ENCODE results near the gene APOD.
"Not testable (repeated sequence)": the region's sequence is repeated elsewhere in the genome, so short reads cannot be mapped to it uniquely, and the experiment has no call there.

APOD gene

GRCh38 chr3:195589796-195590195 is 6.1 kb upstream of the APOD start:
- H3K4me1 ChIP-seq (ENCODE audit: insufficient read depth, low read length); H3K36me3 ChIP-seq (ENCODE audit: insufficient read depth, low read length); H3K9me3 ChIP-seq (ENCODE audit: low read length); H3K4me3 ChIP-seq (ENCODE audit: low read length); H3K27me3 ChIP-seq (ENCODE audit: insufficient read depth, low read length); H2AFZ ChIP-seq (ENCODE audit: low read depth, low read length): not testable (repeated sequence)

DNA sequence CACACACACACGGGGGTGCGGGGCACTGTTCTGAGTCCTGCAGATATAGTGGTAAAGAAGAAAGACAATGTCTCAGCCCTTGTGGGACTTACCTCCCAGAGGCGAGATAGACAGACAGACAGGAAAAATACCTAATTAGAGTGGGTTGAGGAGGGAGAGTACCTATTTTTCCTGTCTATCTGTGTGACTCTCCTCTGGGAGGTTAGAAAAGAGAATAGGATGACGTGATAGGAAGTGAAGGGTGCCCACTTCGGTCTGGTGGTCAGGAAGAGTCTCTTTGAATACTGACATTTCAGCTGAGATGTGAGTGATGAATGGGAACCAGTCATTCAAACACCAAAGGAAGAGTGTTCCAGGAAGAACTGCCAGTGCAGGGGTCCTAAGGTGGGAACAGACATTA is 4.1 kb upstream of the APOD start:
- H2AFZ ChIP-seq (ENCODE audit: low read depth, low read length) = no peak overlapping the region

GRCh38 chr3:195587406-195587805 is 3.7 kb upstream of the APOD start:
- H3K36me3 ChIP-seq (ENCODE audit: insufficient read depth, low read length) = no peaks in the 10 kb centered on the region
- no peaks in the 10 kb centered on the region for H3K9me3 ChIP-seq (ENCODE audit: low read length)
- no peaks in the 10 kb centered on the region for H3K4me1 ChIP-seq (ENCODE audit: insufficient read depth, low read length)
- no peak overlapping the region for H2AFZ ChIP-seq (ENCODE audit: low read depth, low read length)
- H3K27me3 ChIP-seq (ENCODE audit: insufficient read depth, low read length) = no peaks in the 10 kb centered on the region
- no peak overlapping the region for H3K4me3 ChIP-seq (ENCODE audit: low read length)

More for the DNA sequence above, 4.1 kb upstream of the APOD start:
- H3K9me3 ChIP-seq (ENCODE audit: low read length) = no peaks in the 10 kb centered on the region
- H3K36me3 ChIP-seq (ENCODE audit: insufficient read depth, low read length) = no peaks in the 10 kb centered on the region
- no peaks in the 10 kb centered on the region for H3K4me1 ChIP-seq (ENCODE audit: insufficient read depth, low read length)
- no peak overlapping the region for H3K4me3 ChIP-seq (ENCODE audit: low read length)
- H3K27me3 ChIP-seq (ENCODE audit: insufficient read depth, low read length) = no peaks in the 10 kb centered on the region

- no peaks in the 10 kb centered on the region for H3K27me3 ChIP-seq (ENCODE audit: insufficient read depth, low read length)
- no peaks in the 10 kb centered on the region for H3K9me3 ChIP-seq (ENCODE audit: low read length)
- peaks cover 3% of the 10 kb centered on the region for H3K4me1 ChIP-seq (ENCODE audit: insufficient read depth, low read length)
- no peak overlapping the region for H2AFZ ChIP-seq (ENCODE audit: low read depth, low read length)
- H3K4me3 ChIP-seq (ENCODE audit: low read length) = no peak overlapping the region
- no peaks in the 10 kb centered on the region for H3K36me3 ChIP-seq (ENCODE audit: insufficient read depth, low read length)
These were observed 767 bp upstream of the APOD start for GRCh38 chr3:195584543-195584870.

- no peak overlapping the region for H2AFZ ChIP-seq (ENCODE audit: low read depth, low read length)
- H3K4me3 ChIP-seq (ENCODE audit: low read length) = no peak overlapping the region
These were observed 793 bp downstream of the APOD start for GRCh38 chr3:195582947-195583346.

DNA sequence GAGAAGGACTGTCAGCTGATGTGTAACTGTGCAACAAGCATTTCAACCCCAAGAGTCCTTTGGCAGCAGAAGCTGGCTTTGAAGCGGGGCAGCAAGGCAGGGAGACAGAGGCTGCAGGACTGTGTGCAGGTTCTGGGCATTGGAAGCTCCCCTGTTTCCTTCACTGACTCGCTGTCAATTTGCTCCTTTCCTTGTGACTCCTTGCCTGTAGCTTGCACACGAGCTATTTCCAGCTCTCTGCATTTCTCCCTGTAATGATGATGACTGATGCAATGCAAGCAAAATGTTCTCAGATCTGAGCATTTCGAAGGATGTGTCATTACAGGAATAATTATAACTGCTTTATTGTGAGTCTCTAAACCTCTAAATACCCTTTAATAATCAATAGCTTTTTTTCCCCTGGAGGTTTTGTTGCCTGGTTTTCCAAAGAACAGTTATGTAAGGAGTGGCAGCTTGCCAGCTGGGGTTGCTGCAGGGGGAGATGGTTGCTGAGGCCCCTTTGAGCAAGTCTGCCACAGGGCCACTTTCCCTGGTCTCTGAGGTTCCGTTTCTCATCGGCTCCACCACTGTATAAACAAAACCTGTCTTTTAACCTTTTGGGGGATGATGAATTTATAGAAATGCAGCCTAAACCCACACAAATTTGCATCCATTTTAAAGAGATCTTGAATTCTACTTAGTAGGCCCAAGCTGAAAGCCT is 2.8 kb downstream of the APOD start:
- Histone ChIP-seq H3K4me1 (ENCODE audit: insufficient read depth, low read length) (peaks cover 3% of the 10 kb centered on the region), H3K36me3 (ENCODE audit: insufficient read depth, low read length) (no peaks in the 10 kb centered on the region), H3K27me3 (ENCODE audit: insufficient read depth, low read length) (no peaks in the 10 kb centered on the region), H3K9me3 (ENCODE audit: low read length) (no peaks in the 10 kb centered on the region), H3K4me3 (ENCODE audit: low read length) (no peak overlapping the region), H2AFZ (ENCODE audit: low read depth, low read length) (no peak overlapping the region)

More at GRCh38 chr3:195582947-195583346, 793 bp downstream of the APOD start:
- H3K27me3 ChIP-seq (ENCODE audit: insufficient read depth, low read length) = no peaks in the 10 kb centered on the region
- no peaks in the 10 kb centered on the region for H3K9me3 ChIP-seq (ENCODE audit: low read length)
- no peaks in the 10 kb centered on the region for H3K36me3 ChIP-seq (ENCODE audit: insufficient read depth, low read length)
- peaks cover 3% of the 10 kb centered on the region for H3K4me1 ChIP-seq (ENCODE audit: insufficient read depth, low read length)

GRCh38 chr3:195579281-195579680 is 4.5 kb downstream of the APOD start:
- H3K4me3 ChIP-seq (ENCODE audit: low read length) = no peak overlapping the region
- H2AFZ ChIP-seq (ENCODE audit: low read depth, low read length) = no peak overlapping the region
- peaks cover 3% of the 10 kb centered on the region for H3K4me1 ChIP-seq (ENCODE audit: insufficient read depth, low read length)
- H3K36me3 ChIP-seq (ENCODE audit: insufficient read depth, low read length) = no peaks in the 10 kb centered on the region
- no peaks in the 10 kb centered on the region for H3K9me3 ChIP-seq (ENCODE audit: low read length)
- H3K27me3 ChIP-seq (ENCODE audit: insufficient read depth, low read length) = peaks cover under 1% of the 10 kb centered on the region

DNA sequence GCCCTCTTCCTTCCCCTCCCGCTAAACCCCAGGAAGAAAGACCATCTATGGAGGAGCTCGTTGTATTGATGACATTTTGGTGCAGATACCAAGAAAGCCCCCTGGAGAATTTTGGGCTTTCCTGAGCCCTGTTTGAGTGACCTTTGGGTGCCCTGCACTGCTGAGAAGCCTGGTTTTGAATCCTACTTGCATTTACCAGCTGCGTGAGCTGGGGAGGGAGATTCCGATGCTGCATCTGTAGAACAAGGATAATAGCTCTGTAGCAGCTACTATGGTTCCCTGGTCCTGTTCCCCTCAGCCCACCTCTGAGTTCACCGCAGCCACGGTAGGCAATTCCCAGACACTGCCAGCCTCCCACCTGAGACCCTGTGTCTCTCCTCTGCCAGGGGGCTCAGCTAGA is 5.2 kb downstream of the APOD start:
- peaks cover 3% of the 10 kb centered on the region for H3K27me3 ChIP-seq (ENCODE audit: insufficient read depth, low read length)
- no peak overlapping the region for H2AFZ ChIP-seq (ENCODE audit: low read depth, low read length)
- peaks cover 3% of the 10 kb centered on the region for H3K4me1 ChIP-seq (ENCODE audit: insufficient read depth, low read length)
- no peaks in the 10 kb centered on the region for H3K36me3 ChIP-seq (ENCODE audit: insufficient read depth, low read length)
- H3K9me3 ChIP-seq (ENCODE audit: low read length) = no peaks in the 10 kb centered on the region
- H3K4me3 ChIP-seq (ENCODE audit: low read length) = no peak overlapping the region

GRCh38 chr3:195577645-195578177 is 6.0 kb downstream of the APOD start:
- Histone ChIP-seq H2AFZ (ENCODE audit: low read depth, low read length) (no peak overlapping the region), H3K27me3 (ENCODE audit: insufficient read depth, low read length) (peaks cover 3% of the 10 kb centered on the region), H3K9me3 (ENCODE audit: low read length) (no peaks in the 10 kb centered on the region), H3K4me1 (ENCODE audit: insufficient read depth, low read length) (peaks cover 3% of the 10 kb centered on the region), H3K4me3 (ENCODE audit: low read length) (no peak overlapping the region), H3K36me3 (ENCODE audit: insufficient read depth, low read length) (no peaks in the 10 kb centered on the region)

DNA sequence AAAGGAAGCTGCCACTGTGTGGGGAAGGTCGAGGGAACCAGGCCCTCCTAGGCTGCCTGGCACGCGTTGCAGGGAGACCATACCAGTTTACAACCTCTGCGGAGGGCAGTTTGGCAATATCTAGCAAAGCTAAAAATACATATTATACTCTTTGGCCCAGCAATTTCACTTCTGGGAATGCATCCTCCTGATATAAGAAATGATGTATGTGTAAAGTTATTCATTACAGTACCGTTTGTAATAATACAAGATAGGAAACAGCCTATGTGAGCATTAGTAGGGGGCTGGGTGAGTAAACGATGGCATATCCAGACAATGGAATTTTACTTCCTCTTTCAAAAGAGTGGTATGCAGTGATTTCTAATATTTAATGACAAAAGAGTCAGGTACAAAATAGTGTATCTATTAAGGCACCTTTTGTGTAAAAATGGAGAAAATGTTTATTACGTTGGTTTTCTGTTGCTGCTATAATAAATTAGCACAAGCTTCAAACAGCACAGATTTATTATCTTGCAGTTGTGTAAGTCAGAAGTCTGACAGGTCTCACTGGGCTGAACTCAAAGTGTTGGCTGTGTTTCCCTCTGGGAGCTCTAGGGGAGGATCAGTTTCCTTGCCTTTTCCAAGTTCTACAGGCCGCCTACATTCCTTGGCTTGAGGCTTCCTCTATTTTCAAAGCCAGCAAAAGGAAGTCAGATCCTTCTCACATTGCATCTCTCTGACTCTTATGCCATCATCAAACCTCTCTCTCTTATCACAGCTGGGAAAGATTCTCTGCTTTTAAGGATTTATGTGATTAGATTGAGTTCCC is 9.0 kb downstream of the APOD start:
- H3K36me3 ChIP-seq (ENCODE audit: insufficient read depth, low read length) = no peaks in the 10 kb centered on the region
- no peaks in the 10 kb centered on the region for H3K9me3 ChIP-seq (ENCODE audit: low read length)
- peaks cover 5% of the 10 kb centered on the region for H3K27me3 ChIP-seq (ENCODE audit: insufficient read depth, low read length)
- no peak overlapping the region for H2AFZ ChIP-seq (ENCODE audit: low read depth, low read length)
- H3K4me1 ChIP-seq (ENCODE audit: insufficient read depth, low read length) = no peaks in the 10 kb centered on the region
- no peak overlapping the region for H3K4me3 ChIP-seq (ENCODE audit: low read length)

DNA sequence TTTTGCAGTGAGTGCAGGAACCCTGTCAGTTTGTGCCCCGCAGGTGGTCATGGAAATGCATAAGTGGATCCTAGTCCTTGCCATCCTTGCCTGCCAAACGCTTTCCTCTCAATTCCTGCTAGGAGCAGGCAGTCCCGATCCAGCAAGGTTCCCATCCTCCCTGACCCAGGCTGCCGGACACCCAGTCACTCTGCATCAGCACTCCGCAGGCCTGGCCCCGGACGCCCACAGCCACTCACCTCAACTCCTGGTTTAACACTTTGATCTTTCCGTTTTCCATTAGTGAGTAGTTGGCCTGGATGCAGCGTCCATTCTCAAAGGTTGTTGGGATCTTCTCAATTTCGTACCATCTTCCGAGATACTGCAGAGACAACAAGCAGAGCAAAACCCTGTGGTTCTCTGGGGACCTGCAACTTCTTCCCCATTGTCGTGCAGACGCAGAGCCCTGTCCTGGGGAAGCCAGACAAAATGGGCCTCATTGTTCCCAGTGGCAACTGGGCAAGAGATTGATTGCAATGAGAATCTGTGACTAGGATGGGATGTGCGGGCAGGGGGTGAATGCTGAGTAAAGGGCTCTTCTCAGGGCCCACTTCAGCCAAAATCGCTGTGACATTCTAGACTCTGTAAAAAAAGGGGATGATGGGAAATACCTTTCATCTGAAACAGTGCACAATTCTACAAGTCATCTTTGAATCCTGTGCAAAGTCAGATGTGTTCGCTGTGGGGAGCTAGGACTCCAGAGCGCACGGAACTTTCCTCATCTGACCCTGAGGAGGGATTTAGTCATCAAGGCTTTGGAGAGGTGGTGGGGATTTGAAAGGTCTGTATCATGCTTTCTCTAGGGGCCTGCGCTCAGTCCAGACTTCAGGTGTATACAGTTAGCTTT is 9.9 kb downstream of the APOD start:
- Histone ChIP-seq H3K4me3 (ENCODE audit: low read length) (no peak overlapping the region), H3K27me3 (ENCODE audit: insufficient read depth, low read length) (peaks cover 7% of the 10 kb centered on the region), H3K9me3 (ENCODE audit: low read length) (no peaks in the 10 kb centered on the region), H3K36me3 (ENCODE audit: insufficient read depth, low read length) (no peaks in the 10 kb centered on the region), H2AFZ (ENCODE audit: low read depth, low read length) (no peak overlapping the region), H3K4me1 (ENCODE audit: insufficient read depth, low read length) (no peaks in the 10 kb centered on the region)

DNA sequence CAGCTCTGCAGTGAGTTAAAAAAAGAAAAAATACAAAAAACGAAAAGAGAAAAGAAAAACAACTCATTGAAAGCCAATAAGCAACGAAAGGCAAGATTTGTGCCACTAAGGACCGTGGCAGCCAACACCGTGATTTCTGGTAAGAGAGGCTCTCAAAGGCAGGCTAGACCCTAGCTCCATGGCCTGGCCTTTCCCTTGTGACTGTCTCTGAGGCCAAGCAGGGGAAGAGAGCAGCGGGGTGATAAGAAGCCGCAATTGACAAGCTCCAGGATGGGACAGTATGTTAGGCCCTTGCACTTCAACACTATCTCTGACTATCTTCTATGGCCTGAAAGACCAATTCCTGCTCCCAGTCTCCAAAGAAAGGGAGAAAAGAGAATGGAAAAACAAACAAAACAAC is 12.4 kb downstream of the APOD start:
- Histone ChIP-seq H2AFZ (ENCODE audit: low read depth, low read length) (no peak overlapping the region), H3K9me3 (ENCODE audit: low read length) (no peaks in the 10 kb centered on the region), H3K27me3 (ENCODE audit: insufficient read depth, low read length) (peaks cover 7% of the 10 kb centered on the region), H3K4me3 (ENCODE audit: low read length) (no peak overlapping the region), H3K4me1 (ENCODE audit: insufficient read depth, low read length) (no peaks in the 10 kb centered on the region), H3K36me3 (ENCODE audit: insufficient read depth, low read length) (no peaks in the 10 kb centered on the region)

- Histone ChIP-seq H3K27me3 (ENCODE audit: insufficient read depth, low read length) (peaks cover 7% of the 10 kb centered on the region), H2AFZ (ENCODE audit: low read depth, low read length) (no peak overlapping the region), H3K4me1 (ENCODE audit: insufficient read depth, low read length) (no peaks in the 10 kb centered on the region), H3K4me3 (ENCODE audit: low read length) (no peak overlapping the region), H3K36me3 (ENCODE audit: insufficient read depth, low read length) (no peaks in the 10 kb centered on the region), H3K9me3 (ENCODE audit: low read length) (no peaks in the 10 kb centered on the region)
These were observed 12.8 kb downstream of the APOD start for GRCh38 chr3:195570912-195571311.
